ENCODE results near the gene RASSF10. TPM values are rescaled to one million over a fixed set of nuclear protein-coding genes. Genes with fewer than 3 reads are reported as not detected.

The RASSF10 gene
- polyA plus RNA-seq, 1 experiment, result not detected

GRCh38 chr11:13003736-13004493 is 5.2 kb upstream of the RASSF10 start:
- DNase-seq (ENCODE audit: low read depth), result no peak
- Histone ChIP-seq H3K4me3 (ENCODE audit: low read depth, low read length) (no peak overlapping the region), H3K36me3 (ENCODE audit: control insufficient read depth, insufficient read depth, low read length) (no peaks in the 10 kb centered on the region), H3K27me3 (ENCODE audit: control insufficient read depth, insufficient read depth, low read length) (peaks cover 21% of the 10 kb centered on the region)
- CTCF ChIA-PET, result interaction anchor here (0.9 kb wide), 1 partner anchor 11 kb away, joined by 3 read pairs; no protein-coding TSS in a partner anchor
- POLR2A ChIA-PET, result no interaction called here
- no peak for TF ChIP-seq CTCF (IDR thresholded peaks at IDR 0.05; ENCODE audit: insufficient read depth, low read depth, low read length)

GRCh38 chr11:13007182-13008060 is 1.7 kb upstream of the RASSF10 start:
- ChIA-PET CTCF (no interaction called here), POLR2A (no interaction called here)
- Histone ChIP-seq H3K4me3 (ENCODE audit: low read depth, low read length) (no peak overlapping the region), H3K36me3 (ENCODE audit: control insufficient read depth, insufficient read depth, low read length) (no peaks in the 10 kb centered on the region), H3K27me3 (ENCODE audit: control insufficient read depth, insufficient read depth, low read length) (peaks cover 39% of the 10 kb centered on the region)
- TF ChIP-seq CTCF (IDR thresholded peaks at IDR 0.05; ENCODE audit: insufficient read depth, low read depth, low read length), result no peak
- no peak for DNase-seq (ENCODE audit: low read depth)

- no peak for TF ChIP-seq CTCF (IDR thresholded peaks at IDR 0.05; ENCODE audit: insufficient read depth, low read depth, low read length)
- H3K36me3 ChIP-seq (ENCODE audit: control insufficient read depth, insufficient read depth, low read length), result no peaks in the 10 kb centered on the region
- DNase-seq (ENCODE audit: low read depth), result no peak
- peaks cover 42% of the 10 kb centered on the region for H3K27me3 ChIP-seq (ENCODE audit: control insufficient read depth, insufficient read depth, low read length)
- no peak overlapping the region for H3K4me3 ChIP-seq (ENCODE audit: low read depth, low read length)
- CTCF ChIA-PET, result no interaction called here
- POLR2A ChIA-PET, result no interaction called here
These were observed 1.1 kb upstream of the RASSF10 start for GRCh38 chr11:13008061-13008435.

- Histone ChIP-seq H3K27me3 (ENCODE audit: control insufficient read depth, insufficient read depth, low read length) (peaks cover 44% of the 10 kb centered on the region), H3K4me3 (ENCODE audit: low read depth, low read length) (no peak overlapping the region), H3K36me3 (ENCODE audit: control insufficient read depth, insufficient read depth, low read length) (no peaks in the 10 kb centered on the region)
- POLR2A ChIA-PET, result no interaction called here
- CTCF ChIA-PET, result interaction anchor here (0.6 kb wide), 1 partner anchor 126 kb away, joined by 4 read pairs; no protein-coding TSS in a partner anchor
- DNase-seq (ENCODE audit: low read depth), result no peak
- TF ChIP-seq CTCF (IDR thresholded peaks at IDR 0.05; ENCODE audit: insufficient read depth, low read depth, low read length), result no peak
These were observed 382 bp downstream of the RASSF10 start for GRCh38 chr11:13009476-13009920.

Measured in BJ (cell line).